Fibroblast of skin of right biceps (primary cell): Measurements from ENCODE around the gene RALGAPA1.
"Not testable (repeated sequence)": the region's sequence is repeated elsewhere in the genome, so short reads cannot be mapped to it uniquely, and the experiment has no call there.

Experiments used
- DNase-seq: peaks from one replicate; pipeline ENCODE4 v3.0.0-alpha.2; 2013

The RALGAPA1 gene

GRCh38 chr14:35619461-35619860 lies 189.6 kb downstream of the RALGAPA1 start:
- not testable (repeated sequence) for DNase-seq

DNA sequence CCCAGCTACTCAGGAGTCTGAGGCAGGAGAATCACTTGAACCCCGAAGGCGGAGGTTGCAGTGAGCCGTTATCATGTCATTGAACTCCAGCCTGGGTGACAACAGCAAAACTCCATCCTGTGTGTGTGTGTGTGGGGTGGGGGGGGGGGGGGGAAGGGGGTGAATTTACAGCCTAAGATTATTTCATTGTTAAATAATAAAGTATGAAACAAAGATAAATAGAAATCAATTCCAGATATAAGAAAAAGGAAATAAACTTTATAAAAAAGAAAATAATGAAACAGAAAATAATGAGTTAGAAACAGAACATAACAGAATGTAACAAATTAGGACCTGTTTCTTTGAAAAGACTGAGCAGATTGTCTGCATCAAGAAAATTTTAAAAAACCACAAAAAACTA lies 191.6 kb downstream of the RALGAPA1 start:
- DNase-seq, result no peak

DNA sequence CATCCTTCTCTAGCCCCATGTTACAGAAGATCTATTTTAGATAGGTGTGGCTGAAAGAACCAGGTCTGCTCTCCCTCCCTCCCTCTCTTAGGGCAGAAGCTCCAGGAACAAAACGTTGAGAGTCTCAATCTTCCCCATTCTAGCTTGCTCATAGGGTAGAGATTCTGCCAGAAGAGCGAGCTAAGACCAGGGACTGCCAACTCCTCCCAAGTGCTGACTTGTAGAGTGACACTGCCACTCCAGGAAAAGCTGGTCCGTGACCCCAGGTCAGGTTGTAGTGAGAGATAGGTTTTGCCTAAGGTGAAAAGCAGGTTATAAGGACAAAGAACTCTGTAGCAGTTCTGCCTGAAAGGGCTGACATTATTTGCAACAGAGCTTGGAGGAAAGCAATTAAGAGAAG lies 201.7 kb downstream of the RALGAPA1 start:
- DNase-seq, result no peak

DNA sequence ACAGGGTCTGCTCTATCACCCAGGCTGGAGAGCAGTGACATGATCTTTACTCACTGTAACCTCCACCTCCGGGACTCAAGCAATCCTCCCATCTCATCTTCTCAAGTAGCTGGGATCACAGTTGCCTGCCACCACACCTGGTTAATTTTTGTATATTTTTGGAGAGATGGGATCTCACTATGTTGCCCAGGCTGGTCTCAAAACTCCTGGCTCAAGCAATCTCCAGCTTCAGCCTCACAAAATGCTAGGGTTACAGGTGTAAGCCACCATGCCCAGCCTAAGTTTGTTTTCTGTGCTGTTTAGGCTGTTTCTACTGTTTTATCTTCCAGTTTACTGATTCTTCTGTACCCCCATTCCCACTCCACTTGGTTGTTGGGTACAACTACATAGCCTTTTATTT lies 208.8 kb downstream of the RALGAPA1 start:
- no peak for DNase-seq

- no peak for DNase-seq
These were observed 214.5 kb downstream of the RALGAPA1 start for GRCh38 chr14:35594616-35595015.

DNA sequence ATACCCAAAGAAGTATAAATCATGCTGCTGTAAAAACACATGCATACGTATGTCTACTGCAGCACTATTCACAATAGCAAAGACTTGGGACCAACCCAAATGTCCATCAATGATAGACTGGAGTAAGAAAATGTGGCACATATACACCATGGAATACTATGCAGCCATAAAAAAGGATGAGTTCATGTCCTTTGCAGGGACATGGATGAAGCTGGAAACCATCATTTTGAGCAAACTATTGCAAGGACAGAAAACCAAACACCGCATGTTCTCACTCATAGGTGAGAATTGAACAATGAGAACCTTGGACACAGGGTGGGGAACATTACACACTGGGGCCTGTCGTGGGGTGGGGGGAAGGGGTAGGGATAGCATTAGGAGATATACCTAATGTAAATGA lies 221.7 kb downstream of the RALGAPA1 start:
- not testable (repeated sequence) for DNase-seq

- DNase-seq, result no peak
These were observed 230.5 kb downstream of the RALGAPA1 start for GRCh38 chr14:35578639-35579038.

DNA sequence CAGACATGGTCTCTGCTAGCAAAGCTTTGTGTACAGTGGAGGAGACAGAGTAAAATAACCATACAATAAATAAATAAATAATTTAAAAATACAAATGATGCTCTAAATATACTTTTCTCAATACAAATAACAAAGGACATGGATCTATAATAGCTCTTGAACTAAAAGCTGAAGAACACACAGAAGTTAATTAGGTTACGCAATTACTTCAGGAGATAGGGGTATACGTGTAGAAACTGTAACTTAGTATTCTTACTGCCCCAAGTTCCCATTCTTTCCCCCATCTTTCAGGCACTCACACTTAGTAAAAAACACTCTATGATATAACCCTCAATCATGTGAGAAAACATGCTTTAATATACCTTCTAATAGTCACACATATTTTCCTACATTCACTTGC lies 231.0 kb downstream of the RALGAPA1 start:
- no peak for DNase-seq

DNA sequence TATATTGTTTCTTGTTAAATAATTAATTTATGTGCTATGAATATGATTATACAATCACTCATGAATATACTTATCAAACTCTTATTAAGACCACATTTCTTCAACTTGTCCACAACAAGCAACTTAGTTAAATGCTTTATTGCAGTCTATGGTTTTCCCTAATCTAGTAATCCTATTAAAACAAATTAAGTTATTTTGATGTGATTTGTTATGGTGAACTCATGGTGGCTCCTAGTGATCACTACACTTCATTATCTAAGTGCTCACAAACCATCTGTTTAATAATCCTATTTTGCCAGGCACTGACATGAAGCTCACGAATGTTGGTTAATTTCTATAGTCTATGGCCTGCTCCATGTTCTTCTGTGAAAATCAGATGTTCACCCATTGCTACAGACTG lies 232.2 kb downstream of the RALGAPA1 start:
- DNase-seq, result no peak

GRCh38 chr14:35576260-35576659 lies 232.8 kb downstream of the RALGAPA1 start:
- peak; percentile 8 for DNase-seq

DNA sequence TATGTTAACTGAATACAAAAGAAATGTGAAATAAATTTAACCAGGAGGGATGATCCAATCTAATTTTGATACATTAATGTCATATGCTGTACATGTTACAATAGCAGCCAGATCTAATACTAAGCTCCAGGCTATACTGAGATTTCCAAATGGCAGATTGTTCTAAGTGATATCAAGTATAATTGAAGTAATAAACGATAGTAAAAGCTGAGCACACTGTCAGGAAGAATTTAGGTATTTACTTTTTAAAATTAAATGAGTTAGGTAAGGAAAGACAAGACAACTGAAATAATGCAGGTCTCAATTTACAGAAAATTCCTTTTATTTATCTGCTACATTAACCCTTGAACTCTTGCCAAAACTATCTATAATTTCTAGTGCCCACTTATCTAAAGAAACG lies 235.2 kb downstream of the RALGAPA1 start:
- DNase-seq, result no peak

DNA sequence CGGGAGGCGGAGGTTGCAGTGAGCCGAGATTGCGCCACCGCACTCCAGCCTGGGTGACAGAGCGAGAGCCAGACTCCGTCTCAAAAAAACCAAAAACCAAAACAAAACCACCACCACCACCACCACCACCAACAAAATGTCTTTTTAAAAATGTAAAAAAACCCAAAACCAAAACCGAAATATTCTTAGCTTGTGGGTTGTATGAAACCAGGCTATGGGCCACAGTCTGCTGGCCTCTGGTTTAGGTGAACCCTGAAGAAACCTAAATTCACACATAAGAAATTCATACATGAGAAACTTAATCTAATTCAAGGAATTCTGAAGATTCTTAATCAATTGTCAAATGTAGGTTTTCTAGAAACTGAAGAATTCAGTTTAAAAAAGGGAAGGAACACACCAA lies 237.5 kb downstream of the RALGAPA1 start:
- DNase-seq, result no peak

GRCh38 chr14:35565871-35566464 lies 243.1 kb downstream of the RALGAPA1 start:
- DNase-seq, result no peak

GRCh38 chr14:35558680-35559079 lies 250.4 kb downstream of the RALGAPA1 start:
- no peak for DNase-seq

GRCh38 chr14:35557221-35557747 lies 251.8 kb downstream of the RALGAPA1 start:
- DNase-seq, result no peak

DNA sequence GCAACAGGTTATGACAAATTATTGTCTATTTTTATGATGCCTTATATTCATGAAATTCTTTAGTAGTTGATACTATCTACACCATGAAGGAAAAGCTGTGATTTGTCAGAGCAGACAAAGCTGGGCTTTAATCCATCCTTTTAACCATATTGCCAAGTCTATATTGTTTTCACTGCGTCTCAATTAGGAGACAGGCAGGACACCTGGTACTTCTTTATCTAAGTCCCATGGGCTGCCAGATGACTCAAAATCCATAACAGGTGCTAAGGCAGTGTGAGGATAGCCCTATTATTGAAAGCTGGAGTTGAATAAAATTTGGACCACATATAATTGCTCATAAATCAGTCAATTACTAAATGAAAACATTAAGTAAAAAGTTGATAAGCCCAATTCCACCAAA lies 252.5 kb downstream of the RALGAPA1 start:
- no peak for DNase-seq

DNA sequence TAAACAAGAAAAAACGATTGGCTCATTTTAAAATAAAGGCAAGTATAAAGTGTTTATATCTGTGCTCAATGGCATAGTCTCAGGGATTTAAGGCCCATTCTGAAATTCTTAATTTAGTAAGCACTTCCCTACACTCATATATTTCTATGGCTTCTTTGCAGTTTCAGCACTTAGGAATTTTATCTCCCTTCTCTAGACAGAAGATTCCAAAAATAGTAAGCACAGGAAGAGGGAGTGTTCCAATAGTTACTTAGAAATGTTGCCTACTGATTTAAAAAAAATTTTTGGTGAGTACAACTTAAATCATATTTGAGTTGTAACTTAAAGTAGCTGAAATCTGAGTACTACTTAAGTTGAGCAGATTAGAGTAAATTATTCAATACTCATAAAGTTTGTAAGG lies 255.3 kb downstream of the RALGAPA1 start:
- peak; percentile 68 for DNase-seq

GRCh38 chr14:35551081-35551480 lies 258.0 kb downstream of the RALGAPA1 start:
- no peak for DNase-seq

- no peak for DNase-seq
These were observed 259.5 kb downstream of the RALGAPA1 start for GRCh38 chr14:35549551-35549950.

- no peak for DNase-seq
These were observed 266.1 kb downstream of the RALGAPA1 start for GRCh38 chr14:35543006-35543405.

- no peak for DNase-seq
These were observed 269.1 kb downstream of the RALGAPA1 start for GRCh38 chr14:35539969-35540368.

- DNase-seq, result no peak
These were observed 273.5 kb downstream of the RALGAPA1 start for GRCh38 chr14:35535483-35536112.

- DNase-seq, result peak; percentile 66
These were observed 274.1 kb downstream of the RALGAPA1 start for GRCh38 chr14:35534873-35535482.

DNA sequence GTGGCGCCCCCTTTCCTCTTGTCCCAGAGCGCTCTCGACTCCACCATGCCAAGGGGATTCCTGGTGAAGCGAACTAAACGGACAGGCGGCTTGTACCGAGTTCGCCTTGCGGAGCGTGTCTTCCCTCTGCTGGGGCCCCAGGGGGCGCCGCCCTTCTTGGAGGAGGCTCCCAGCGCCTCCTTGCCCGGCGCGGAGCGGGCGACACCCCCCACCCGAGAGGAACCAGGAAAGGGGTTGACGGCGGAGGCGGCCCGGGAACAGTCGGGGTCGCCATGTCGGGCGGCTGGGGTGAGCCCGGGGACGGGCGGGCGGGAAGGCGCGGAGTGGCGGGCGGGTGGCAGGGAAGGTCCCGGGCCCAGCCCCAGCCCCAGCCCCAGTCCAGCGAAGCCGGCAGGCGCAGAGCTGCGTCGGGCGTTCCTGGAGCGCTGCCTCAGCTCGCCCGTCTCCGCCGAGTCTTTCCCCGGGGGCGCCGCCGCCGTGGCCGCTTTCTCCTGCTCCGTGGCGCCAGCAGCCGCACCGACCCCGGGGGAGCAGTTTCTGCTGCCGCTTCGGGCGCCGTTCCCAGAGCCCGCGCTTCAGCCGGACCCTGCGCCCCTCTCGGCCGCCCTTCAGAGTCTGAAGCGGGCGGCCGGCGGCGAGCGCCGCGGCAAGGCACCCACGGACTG lies 274.8 kb downstream of the RALGAPA1 start:
- peak; percentile 25 for DNase-seq
